Activated CD8-positive, alpha-beta memory T cell treated with anti-CD3 and anti-CD28 coated beads for 1 hour (primary cell): Measurements from ENCODE around the gene NUDT8.
"Not testable (repeated sequence)": the region's sequence is repeated elsewhere in the genome, so short reads cannot be mapped to it uniquely, and the experiment has no call there.

Experiments
- DNase-seq, 2 donors: peaks; one replicate each; pipeline ENCODE4 v3.0.0-alpha.2; 2020; ENCODE audit warnings: low read depth in 1 of 2; ENCODE audit errors: extremely low read depth in 1 of 2

The NUDT8 gene

GRCh38 chr11:67630228-67630942, 648 bp upstream of the NUDT8 start:
- DNase-seq, result peak; percentile 84 to 95

GRCh38 chr11:67628710-67629385, 889 bp downstream of the NUDT8 start:
- no peak for DNase-seq

GRCh38 chr11:67627812-67628624, 1.7 kb downstream of the NUDT8 start:
- no peak for DNase-seq

GRCh38 chr11:67627441-67627811, 2.3 kb downstream of the NUDT8 start:
- no peak for DNase-seq

GRCh38 chr11:67626970-67627369, 2.8 kb downstream of the NUDT8 start:
- DNase-seq, result no peak

GRCh38 chr11:67626131-67626833, 3.5 kb downstream of the NUDT8 start:
- DNase-seq, result not testable (repeated sequence)

GRCh38 chr11:67623795-67624194, 5.9 kb downstream of the NUDT8 start:
- DNase-seq, result not testable (repeated sequence)

GRCh38 chr11:67622905-67623304, 6.8 kb downstream of the NUDT8 start:
- DNase-seq, result not testable (repeated sequence)

- DNase-seq, result not testable (repeated sequence)
Observed at GRCh38 chr11:67621928-67622327, 7.8 kb downstream of the NUDT8 start.

- not testable (repeated sequence) for DNase-seq
Observed at GRCh38 chr11:67620621-67621020, 9.1 kb downstream of the NUDT8 start.

GRCh38 chr11:67619683-67620618, 9.8 kb downstream of the NUDT8 start:
- DNase-seq, result not testable (repeated sequence)

GRCh38 chr11:67618901-67619659, 10.7 kb downstream of the NUDT8 start:
- DNase-seq, result not testable (repeated sequence)

- no peak for DNase-seq
Observed at GRCh38 chr11:67617243-67617953, 12.3 kb downstream of the NUDT8 start.

GRCh38 chr11:67616431-67617242, 13.1 kb downstream of the NUDT8 start:
- no peak for DNase-seq

- DNase-seq, result no peak
Observed at GRCh38 chr11:67615728-67616430, 13.9 kb downstream of the NUDT8 start.

- peak in 1 of 2 donors; percentile 24 for DNase-seq
Observed at GRCh38 chr11:67614730-67615714, 14.7 kb downstream of the NUDT8 start.
